HG02840 (cell line): Measurements from ENCODE around the gene FHDC1.

Experiments used
- ATAC-seq: cut with Tn5 transposase; IDR thresholded peaks from one replicate; pipeline ENCODE4 v1.9.1; 2021; ENCODE audit warnings: mild to moderate bottlenecking, moderate library complexity, moderate number of reproducible peaks; ENCODE audit not compliant: unreplicated experiment, low FRiP score

FHDC1 gene

GRCh38 chr4:152975380-152976211, 39.5 kb downstream of the FHDC1 start:
- ATAC-seq = no peak

GRCh38 chr4:152976212-152976761, 40.2 kb downstream of the FHDC1 start:
- no peak for ATAC-seq

GRCh38 chr4:152979731-152980330, 43.7 kb downstream of the FHDC1 start:
- ATAC-seq = no peak

- no peak for ATAC-seq
Measured at GRCh38 chr4:152981278-152981677, 45.2 kb downstream of the FHDC1 start.

- ATAC-seq = no peak
Measured at GRCh38 chr4:152981842-152982241, 45.7 kb downstream of the FHDC1 start.

GRCh38 chr4:152983221-152983620, 47.1 kb downstream of the FHDC1 start:
- ATAC-seq = no peak

- ATAC-seq = no peak
Measured at GRCh38 chr4:152983774-152984411, 47.8 kb downstream of the FHDC1 start.

GRCh38 chr4:152988721-152989553, 52.8 kb downstream of the FHDC1 start:
- ATAC-seq = no peak

- no peak for ATAC-seq
Measured at GRCh38 chr4:152989554-152989970, 53.4 kb downstream of the FHDC1 start.

GRCh38 chr4:152990471-152991131, 54.5 kb downstream of the FHDC1 start:
- ATAC-seq = no peak

- ATAC-seq = no peak
Measured at GRCh38 chr4:152991398-152991797, 55.3 kb downstream of the FHDC1 start.

- no peak for ATAC-seq
Measured at GRCh38 chr4:152992027-152992426, 55.9 kb downstream of the FHDC1 start.

GRCh38 chr4:152992466-152992865, 56.3 kb downstream of the FHDC1 start:
- ATAC-seq = no peak

- no peak for ATAC-seq
Measured at GRCh38 chr4:152994038-152994437, 57.9 kb downstream of the FHDC1 start.

GRCh38 chr4:152996111-152996571, 60.0 kb downstream of the FHDC1 start:
- ATAC-seq = no peak

- no peak for ATAC-seq
Measured at GRCh38 chr4:152996672-152997071, 60.5 kb downstream of the FHDC1 start.

- no peak for ATAC-seq
Measured at GRCh38 chr4:152997288-152997687, 61.2 kb downstream of the FHDC1 start.

GRCh38 chr4:152997771-152998487, 61.8 kb downstream of the FHDC1 start:
- no peak for ATAC-seq

GRCh38 chr4:152998861-152999260, 62.7 kb downstream of the FHDC1 start:
- no peak for ATAC-seq
